Activated naive CD4-positive, alpha-beta T cell treated with anti-CD3 and anti-CD28 coated beads, Interleukin-2, amount 50 U/mL, for 16 hours (primary cell): Measurements from ENCODE around the gene KLHL22.
A peak's percentile ranks its signal among the peaks of the same experiment; 100 is the strongest.
"Not testable (repeated sequence)": the region's sequence is repeated elsewhere in the genome, so short reads cannot be mapped to it uniquely, and the experiment has no call there.

Source experiments
- DNase-seq: peaks from one replicate; pipeline ENCODE4 v3.0.0-alpha.2; 2020

The KLHL22 gene

DNA sequence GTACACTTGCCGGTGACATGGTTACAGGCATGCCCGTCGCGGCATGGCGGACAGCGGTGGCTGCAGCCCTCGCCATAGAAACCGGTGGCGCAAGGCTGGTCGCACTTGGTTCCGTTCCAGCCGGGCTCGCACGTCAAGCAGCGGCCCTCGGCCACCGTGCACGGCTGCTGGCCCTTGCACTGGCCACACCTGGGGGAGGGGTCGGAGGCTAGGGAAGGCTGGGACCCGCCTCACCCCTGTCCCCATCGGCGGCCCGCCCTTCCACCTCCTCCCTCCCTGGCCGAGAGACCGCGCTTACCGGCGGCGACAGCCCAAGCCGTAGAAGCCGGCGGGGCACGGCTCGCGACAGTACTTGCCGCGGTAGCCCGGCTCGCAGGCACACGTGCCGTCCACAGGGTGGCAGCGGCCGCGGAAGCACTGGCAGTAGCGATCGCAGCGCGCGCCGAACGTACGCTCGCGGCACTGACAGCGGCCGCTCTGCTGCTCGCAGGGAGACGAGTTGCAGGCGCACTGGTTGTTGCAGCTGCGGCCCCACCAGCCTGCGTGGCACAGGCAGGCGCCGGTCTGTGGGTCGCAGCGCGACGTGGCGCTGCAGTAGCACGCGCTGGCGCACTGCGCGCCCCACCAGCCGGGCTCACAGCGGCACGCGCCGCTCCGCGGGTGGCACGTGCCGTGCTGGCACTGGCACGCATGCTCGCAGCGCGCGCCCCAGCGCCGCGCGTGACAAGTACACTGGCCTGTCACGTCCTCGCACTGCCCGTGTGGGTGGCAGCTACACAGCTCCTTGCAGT, 64.7 kb downstream of the KLHL22 start:
- peak; percentile 68 for DNase-seq

- peak; percentile 28 for DNase-seq
Observed at GRCh38 chr22:20430101-20430719, 65.4 kb downstream of the KLHL22 start.

GRCh38 chr22:20429254-20430100, 66.1 kb downstream of the KLHL22 start:
- peak; percentile 68 for DNase-seq

- DNase-seq = no peak
Observed at GRCh38 chr22:20428496-20429253, 66.9 kb downstream of the KLHL22 start.

GRCh38 chr22:20427945-20428417, 67.6 kb downstream of the KLHL22 start:
- no peak for DNase-seq

- no peak for DNase-seq
Observed at GRCh38 chr22:20427104-20427944, 68.3 kb downstream of the KLHL22 start.

DNA sequence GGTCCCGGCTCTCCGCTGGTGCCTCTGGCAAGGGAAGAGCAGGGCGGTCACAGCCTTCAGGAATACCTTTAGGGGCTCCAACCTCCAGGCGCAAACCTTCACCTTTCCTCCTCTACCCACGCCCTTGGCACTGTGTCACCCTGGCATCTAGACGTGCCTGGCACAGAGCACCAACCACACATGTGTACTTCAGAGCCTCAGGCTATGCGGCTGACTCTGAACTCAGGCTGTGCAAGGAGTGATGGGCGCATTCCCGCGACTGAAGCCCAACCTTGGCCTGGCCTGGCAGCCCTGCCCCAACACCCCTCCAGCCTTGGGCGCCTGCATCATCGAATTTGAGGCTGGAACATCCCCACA, 69.4 kb downstream of the KLHL22 start:
- DNase-seq = no peak

GRCh38 chr22:20425566-20426258, 69.9 kb downstream of the KLHL22 start:
- no peak for DNase-seq

DNA sequence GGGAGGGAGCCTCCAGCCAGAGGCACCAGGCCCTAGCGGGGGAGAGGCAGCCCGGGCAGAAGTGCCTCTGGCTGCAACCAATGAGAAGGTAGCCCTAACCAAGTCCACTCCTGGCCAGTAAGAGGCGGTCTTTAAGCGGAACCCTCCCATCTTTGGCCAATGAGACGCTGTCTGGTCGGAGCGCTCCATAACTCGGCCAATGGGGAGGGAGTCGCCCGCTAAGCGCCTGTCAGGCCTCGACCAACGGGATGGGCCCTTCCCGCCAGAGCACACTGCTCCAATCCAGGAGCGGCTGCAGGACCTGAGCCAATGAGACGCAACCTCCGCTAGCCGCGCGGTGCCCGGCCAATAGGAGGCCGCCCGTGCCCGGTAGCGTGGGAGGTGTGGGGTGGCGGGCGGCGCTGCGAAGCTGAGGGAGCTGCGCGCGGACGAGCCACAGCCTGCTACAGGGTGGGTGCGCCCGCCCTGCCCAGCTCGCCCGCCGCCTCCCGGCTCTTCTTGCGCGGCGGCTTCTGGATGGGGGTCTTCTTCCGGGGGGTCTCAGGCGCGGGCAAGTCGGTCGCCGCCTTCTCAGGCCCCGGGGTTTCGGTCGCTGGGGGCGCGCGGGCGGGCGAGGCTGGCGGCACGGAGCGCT, 70.5 kb downstream of the KLHL22 start:
- no peak for DNase-seq

DNA sequence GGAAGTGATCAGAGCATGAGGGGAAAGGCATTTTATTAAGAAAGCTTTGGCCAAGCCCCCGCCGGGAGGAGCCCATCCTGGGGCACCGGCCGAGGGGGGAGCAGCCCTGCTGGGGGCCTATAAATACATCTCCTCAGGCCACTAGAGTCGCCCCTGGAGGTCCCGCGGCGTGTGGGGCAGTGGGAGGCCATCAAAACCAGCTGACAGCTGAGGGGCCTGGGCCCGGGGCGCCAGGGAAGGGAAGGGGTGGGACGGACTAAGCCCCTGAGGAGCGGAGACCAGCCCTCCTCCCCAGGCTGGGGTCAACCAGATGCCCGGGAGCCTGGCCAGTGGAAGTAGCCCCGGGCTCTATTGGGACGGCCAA, 71.0 kb downstream of the KLHL22 start:
- no peak for DNase-seq

- DNase-seq = no peak
Observed at GRCh38 chr22:20423906-20424551, 71.6 kb downstream of the KLHL22 start.

GRCh38 chr22:20423008-20423905, 72.3 kb downstream of the KLHL22 start:
- DNase-seq = no peak

GRCh38 chr22:20422271-20423007, 73.2 kb downstream of the KLHL22 start:
- peak; percentile 12 for DNase-seq

DNA sequence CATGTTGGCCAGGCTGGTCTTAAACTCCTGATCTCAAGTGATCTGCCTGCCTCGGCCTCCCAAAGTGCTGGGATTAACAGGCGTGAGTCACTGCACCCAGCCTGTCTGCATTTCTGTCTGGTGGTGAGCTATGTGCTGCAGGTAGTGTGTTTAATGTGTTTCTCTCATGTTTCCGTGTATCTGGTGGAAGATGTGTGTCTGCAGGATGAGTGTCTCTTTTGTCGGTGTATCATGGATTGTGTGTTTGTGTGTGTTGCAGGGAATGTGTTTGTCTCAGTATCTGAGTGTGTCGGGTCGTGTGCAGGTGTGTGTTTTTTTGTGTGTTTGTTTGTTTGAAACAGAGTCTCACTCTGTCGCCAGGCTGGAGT, 74.1 kb downstream of the KLHL22 start:
- DNase-seq = no peak

DNA sequence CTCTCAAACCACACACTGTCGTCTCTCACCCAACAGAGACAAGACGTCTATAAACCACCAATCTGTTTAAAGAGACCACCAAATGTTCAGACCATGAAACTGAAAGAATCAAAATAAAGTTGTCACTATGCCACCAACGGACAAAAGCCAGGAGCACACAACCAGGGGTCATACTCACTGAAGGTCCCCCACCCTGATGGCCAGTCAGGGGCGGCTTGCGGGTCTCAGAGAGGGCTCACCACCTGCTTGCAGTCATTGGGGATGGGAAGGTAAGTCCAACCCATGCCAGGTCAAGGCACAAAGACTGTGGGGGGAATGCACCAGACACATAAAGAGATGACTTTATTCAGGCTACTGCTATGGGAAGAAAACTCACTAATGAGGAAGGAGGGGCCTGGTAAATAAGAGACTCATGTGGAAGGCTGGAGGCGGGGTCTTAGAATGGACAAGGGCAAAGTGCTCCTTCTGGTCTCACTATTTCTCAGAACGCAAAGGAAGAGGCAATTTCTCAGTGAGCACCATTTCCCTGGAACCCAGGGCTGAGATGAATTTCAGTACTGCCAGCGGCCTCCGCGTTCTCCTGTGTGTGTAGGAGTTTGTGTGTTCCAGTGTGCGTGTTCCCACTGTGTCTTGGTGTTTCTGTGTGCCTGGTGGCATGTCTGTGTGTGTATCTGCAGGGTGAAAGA, 75.3 kb downstream of the KLHL22 start:
- DNase-seq = peak; percentile 8

DNA sequence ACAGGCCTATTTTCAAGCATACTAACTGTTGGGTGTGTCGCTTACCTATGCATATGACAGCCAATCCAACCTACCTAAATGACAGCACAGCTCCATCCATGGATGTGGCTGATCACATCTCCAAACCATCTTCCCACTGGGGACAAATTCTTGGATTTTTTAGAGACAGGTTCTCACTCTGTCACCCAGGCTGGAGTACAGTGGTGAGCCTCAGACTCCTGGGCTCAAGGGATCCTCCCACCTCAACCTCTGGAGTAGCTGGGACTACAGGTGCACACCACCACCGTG, 76.0 kb downstream of the KLHL22 start:
- no peak for DNase-seq

- peak; percentile 69 for DNase-seq
Observed at GRCh38 chr22:20418211-20418788, 77.3 kb downstream of the KLHL22 start.

GRCh38 chr22:20415699-20416098, 79.9 kb downstream of the KLHL22 start:
- DNase-seq = not testable (repeated sequence)
